Medulla oblongata (tissue), 1 donor: Measurements from ENCODE around the gene TMEM203.
A peak's percentile ranks its signal among the peaks of the same experiment; 100 is the strongest.

Source experiments
- DNase-seq: peaks from one replicate; pipeline ENCODE4 v3.0.0-alpha.2; 2015; ENCODE audit errors: extremely low spot score

Gene TMEM203

DNA sequence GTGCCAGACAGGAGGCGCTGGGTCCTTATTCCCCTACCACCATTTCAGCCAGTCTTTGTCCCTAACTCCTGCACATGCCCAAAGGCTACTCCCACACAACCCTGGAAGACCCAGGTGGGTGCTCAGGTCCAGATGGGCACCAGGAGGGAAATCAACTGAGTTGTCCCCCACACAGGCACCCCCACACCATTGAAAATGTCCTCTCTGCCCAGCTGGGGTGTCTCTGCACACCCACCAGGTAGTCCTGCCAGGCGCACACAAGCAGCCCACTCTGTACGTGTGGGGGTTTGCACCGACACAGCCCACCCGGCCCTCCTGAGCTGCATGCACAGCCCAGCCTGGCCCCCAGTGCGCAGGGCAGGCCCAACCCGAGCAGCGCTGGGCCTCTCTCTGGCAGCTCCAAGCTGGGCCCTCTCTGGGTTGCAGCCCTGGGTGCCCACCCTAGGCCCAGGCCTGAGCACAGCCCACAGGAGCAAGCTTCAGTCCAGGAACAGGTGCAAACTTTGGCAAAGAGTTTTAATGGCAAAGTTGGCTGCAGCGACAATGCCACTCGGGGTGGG is 14.4 kb upstream of the TMEM203 start:
- DNase-seq: no peak

DNA sequence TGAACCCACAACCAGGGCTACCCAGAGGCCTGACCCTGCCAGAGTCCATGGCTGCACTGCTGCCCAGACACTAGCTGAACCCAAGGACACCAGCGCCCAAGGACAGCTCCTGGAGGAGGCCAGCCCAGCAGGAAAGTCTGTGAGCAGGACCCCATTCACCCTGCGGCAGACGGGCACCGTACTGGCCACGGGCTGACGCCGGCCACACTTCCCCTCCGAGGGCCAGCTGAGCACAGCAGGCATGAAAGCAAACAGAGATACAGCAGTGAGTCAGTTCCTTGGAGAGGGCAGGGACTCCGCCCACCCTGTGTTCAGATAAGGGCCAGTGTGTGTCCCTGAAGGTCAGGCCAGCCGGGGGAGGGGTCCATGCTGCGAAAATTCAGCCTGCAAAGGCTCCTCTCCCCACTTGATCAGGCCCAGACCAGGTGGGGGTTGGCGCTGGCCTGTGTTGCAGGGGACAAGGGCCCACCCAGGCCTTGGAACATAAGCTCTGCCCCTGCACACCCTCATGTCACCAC is 13.4 kb upstream of the TMEM203 start:
- DNase-seq: no peak

DNA sequence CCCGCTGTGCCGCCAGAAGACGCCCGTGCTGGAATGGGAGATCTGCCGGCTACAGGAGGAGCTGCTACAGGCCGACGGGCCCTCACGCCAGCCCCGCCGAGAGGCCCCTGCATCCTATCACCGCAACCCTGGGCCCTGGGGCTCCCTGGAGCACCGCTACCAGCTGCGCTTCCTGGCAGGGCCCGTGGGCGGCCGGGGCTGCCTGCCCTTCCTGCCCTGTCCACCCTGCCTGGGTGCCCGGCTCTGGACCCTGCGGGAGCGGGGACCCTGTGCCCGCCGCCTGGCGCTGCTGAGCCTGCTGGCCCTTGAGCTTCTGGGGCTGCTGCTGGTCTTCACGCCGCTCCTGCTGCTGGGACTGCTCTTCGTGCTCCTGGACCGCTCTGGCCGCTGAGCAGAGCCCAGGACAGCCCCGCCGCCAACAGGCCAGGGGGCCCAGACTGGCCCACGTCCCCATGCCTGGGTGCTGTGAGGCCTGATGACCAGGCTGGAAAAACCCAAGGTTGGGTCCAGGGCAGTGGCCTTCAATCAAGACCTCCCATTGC is 12.8 kb upstream of the TMEM203 start:
- no peak for DNase-seq

DNA sequence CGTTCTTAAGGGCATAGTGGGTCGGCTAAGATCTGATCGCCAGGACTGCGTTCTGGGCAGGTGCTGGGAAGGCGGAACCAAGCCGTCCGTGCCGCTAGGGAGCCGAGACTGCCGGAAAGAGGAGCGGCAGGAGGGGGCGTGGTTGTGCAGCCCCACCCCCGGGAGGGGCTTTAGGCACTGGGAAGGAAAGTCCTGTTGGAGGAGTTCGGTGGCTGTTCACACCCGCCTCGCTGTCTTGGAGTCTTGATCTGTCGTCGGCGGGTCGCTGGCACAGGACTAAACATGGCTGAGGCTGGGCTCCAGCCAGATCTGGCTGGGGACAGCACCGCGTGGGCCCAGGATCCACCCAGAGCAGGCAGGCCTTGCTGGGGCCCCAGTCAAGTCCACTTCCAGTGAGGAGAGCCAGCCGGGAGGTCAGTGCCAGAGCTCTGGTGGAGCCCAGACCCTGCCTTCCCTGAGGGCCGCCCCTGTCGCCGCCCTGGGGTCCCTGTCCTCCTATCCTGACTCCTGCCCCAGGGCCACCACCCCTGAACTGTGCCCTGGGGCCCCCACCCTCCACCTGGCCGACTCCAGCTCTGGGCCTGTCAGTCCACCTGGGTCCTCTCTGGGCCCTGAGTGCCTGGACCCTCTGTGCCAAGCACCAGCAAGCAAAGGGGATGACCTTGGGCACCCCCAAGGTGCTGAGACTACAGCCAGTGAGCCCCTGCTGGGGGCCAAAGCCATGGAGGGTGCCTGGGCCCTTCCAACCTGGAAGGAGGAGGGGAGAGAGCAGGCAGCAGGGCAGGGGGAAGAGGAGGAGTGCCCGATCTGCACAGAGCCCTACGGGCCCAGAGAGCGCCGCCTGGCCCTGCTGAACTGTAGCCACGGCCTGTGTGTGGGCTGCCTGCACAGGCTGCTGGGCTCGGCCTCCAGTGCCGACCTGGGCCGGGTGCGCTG is 12.1 kb upstream of the TMEM203 start:
- no peak for DNase-seq

DNA sequence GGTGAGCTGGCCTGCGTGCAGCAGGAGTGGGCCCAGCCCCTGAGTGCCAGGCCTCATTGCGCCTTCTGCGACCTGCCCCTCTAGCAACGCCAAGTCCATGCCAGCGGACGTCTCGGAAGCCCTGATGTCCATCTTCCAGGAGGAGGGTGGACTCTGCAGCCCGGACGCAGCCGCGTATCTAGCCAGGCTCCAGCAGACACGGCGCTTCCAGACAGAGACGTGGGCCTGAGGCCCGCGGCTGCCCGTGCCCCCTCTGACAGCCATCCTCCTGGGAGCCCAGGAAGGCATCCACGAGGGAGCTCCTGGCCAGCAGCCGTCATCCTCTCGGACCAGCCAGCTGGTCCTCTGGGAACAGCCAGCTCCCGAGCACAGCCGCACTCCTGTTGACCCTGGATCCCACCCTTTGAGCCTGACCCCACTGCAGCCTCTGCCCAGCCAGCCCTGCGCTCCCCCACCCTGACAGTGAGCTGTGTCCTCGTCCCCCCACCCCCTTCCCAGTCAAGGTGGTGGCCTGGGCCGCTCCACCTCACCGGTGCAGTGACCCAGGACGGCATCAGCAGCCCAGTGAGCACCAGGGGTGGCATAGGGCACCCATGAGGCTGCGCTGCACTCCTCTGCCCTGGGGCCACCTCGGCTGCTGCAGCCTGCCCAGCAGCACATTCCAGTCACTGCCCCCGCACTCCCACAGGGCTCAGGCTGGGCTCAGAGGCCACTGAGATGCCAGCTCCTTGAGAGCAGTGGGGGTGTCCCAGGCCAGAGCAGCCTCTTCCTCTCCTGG is 10.9 kb upstream of the TMEM203 start:
- DNase-seq: no peak

DNA sequence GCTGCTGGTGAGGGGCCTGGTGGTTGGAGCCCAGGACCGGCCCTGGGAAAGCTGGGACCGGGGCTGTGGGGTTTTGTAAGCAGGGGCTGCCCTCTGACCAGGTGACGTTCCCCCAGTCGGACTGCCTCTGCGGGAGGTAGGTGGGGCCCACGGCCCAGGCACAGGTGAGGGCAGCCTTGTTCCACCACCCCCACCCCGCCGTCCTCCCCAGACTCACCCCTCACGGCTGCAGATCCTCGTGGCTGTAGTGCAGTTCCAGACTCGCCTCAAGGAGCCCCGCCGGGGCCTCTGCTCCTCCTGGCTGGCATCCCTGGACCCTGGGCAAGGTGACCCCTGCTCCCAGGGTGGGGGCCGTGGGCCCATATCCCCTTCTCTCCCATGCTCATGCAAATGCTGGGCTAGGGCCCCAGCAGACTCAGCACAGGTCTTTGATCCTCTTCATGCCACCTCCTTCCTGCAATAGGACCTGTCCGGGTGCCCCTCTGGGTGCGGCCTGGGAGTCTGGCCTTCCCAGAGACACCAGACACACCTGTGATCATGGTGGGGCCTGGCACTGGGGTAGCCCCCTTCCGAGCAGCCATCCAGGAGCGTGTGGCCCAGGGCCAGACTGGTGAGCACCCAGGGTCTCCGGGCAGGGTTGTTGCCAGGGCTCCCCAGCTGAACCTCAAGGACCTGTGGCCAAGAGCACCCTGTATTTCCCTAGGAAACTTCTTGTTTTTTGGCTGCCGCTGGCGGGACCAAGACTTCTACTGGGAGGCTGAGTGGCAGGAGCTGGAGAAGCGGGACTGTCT is 9.9 kb upstream of the TMEM203 start:
- DNase-seq: no peak

DNA sequence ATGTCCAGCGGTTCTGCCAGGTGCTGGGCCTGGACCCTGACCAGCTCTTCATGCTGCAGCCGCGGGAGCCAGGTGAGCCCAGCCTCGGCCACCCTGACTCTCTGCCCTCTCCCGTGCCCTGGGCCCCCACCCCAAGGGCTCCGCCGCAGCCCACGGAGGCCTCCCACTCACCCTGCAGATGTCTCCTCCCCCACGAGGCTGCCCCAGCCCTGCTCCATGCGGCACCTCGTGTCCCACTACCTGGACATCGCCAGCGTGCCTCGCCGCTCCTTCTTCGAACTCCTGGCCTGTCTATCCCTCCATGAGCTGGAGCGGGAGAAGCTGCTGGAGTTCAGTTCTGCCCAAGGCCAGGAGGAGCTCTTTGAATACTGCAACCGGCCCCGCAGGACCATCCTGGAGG is 9.2 kb upstream of the TMEM203 start:
- DNase-seq: no peak

DNA sequence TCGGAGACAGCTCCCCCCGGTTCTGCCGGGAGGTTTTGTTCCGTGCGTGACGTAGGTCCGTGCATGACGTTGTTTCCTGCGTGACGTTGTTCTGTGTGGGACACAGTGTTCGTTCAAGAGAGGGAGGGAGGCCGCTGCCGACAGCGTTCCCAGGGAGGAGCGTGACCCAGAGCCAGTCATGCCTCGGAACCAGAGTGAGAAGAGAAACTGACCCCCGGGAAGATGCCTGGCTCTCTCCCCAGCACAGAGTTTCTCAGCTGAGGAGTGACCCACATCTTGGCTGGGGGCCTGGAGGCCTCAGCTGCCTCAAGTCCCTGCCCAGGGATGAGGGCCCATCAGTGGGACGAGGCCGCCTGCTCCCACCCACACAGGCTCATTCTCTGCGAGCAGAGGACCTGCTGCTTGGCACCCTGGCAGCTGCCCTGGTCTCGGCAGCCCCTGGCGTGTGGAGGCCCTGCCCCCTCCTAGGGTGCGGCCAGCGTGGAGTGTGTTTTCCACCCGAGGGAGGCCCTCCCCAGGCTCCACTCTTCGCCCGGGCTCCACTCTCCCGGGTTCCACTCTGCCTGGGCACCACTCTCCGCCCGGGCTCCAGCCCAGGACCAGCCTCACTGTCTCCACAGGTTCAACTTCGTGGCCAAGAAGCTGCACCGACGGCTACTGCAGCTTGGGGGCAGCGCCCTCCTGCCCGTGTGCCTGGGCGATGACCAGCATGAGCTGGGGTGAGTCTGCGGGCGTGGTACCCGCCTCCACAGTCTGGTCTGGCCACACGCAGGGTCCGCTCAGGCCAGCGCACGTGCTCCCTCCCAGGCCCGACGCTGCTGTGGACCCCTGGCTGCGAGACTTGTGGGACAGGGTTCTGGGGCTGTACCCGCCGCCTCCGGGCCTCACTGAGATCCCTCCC is 8.0 kb upstream of the TMEM203 start:
- peak; percentile 76 for DNase-seq

DNA sequence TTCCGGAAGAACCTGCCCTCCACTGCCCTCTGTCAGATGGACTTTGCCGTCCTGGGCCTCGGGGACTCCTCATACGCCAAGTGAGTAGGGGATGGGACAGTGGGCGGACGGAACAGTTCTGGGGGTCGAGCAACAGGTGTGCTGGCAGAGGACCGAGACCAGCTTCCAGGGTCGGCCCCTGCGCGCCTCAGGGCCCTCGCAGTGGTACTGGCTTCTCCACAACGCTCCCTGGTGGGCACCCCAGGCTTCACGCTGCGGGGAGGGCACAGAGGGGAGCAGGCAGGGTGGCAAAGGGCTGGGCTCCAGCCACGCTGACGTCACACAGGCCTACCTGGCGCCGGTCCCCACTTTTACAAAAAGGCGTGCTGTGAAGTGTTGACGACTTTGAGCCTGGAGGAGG is 7.1 kb upstream of the TMEM203 start:
- DNase-seq: no peak

DNA sequence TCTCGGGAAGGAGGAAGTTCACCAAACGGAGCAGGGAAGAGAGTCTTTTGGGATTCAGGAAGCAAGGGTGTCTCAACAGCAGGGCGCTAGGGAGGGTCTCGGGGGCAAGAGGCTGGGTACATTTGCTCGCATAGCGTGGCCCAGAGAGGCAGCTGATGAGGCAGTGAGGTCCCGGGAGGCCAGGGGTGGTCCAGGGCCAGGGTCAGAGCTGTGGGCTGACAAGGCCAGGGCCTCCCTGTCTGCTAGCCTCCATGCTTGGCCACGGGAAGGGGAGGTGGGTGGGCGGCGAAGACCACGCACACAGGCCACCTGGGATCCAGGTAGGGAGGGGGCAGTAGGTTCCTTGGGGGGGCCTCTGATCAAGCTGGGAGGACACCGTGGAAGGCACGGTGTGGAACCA is 6.1 kb upstream of the TMEM203 start:
- no peak for DNase-seq

DNA sequence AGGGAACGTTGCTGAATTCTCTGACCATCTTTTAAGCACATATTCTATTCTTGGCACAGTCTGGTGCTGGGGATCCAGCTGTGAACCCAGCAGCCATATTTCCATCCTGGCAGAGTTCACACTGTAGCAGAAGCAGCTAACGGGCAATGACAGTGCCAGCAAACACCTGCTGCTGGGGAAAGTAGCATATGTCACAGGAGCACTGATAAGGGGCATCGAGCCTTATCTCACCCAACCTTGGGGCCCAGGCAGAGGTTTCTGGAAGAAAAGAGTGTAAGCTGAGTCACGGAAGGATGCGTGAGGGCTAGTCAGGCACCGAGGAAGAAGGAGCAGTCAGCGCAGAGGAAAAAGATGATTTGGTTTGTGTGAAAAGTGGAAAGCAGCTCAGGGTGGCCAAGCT is 1.2 kb upstream of the TMEM203 start:
- DNase-seq: no peak

DNA sequence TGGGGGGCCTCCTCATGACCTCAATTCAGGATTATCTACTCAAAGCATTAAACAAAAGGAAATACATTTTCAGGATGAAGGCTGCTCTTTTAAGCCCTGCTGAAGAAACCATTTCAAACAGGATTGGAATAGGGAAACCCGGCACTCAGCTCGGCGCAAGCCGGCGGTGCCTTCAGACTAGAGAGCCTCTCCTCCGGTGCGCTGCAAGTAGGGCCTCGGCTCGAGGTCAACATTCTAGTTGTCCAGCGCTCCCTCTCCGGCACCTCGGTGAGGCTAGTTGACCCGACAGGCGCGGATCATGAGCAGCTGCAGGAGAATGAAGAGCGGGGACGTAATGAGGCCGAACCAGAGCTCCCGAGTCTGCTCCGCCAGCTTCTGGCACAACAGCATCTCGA is 720 bp downstream of the TMEM203 start:
- no peak for DNase-seq

DNA sequence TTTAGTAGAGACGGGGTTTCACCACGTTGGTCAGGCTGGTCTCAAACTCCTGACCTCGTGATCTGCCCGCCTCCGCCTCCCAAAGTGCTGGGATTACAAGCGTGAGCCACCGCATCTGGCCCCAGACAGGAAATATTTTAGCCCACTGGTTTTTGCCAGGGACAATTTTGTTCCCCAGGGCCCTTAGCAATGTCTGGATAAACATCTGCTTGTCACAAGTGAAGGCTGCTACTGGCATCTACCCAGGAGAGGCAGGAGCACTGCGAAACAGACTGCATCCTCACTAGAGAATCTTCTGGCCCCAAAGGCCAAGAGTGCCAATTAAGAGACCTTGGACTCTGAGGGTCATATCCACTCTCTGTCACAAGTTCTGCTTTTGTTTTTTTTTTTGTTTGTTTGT is 2.5 kb downstream of the TMEM203 start:
- no peak for DNase-seq

DNA sequence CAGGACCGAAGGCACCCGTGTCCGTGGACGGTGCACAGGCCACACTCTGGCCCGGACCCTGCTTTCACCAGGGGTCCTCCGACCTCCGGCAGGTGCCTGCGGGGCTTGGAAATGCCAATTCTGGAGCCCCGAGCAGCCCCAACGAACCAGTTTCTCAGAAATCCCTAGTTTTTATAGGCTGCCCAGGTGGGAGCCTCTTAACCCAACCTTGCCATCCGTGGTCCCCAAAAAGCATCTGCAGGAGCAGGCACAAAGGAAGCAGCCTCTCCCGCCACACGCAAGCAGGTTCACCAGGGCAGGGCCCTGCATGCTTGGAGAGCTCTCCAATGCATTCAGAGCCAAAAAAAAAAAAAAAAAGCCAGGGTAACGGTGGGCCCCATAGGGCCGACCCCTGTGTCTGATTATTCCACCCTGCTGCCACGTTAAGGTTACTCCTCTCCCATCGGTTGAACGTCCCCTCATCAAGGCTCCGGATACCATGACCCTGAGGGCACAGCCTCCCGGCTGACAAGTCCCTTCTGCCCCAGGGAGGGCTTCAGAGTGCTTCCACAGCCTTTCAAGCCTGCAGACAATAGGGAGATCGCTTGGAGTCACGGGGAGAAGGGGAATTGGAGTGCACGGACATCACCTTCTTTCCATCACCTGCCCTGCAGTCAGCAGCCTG is 4.1 kb downstream of the TMEM203 start:
- no peak for DNase-seq

DNA sequence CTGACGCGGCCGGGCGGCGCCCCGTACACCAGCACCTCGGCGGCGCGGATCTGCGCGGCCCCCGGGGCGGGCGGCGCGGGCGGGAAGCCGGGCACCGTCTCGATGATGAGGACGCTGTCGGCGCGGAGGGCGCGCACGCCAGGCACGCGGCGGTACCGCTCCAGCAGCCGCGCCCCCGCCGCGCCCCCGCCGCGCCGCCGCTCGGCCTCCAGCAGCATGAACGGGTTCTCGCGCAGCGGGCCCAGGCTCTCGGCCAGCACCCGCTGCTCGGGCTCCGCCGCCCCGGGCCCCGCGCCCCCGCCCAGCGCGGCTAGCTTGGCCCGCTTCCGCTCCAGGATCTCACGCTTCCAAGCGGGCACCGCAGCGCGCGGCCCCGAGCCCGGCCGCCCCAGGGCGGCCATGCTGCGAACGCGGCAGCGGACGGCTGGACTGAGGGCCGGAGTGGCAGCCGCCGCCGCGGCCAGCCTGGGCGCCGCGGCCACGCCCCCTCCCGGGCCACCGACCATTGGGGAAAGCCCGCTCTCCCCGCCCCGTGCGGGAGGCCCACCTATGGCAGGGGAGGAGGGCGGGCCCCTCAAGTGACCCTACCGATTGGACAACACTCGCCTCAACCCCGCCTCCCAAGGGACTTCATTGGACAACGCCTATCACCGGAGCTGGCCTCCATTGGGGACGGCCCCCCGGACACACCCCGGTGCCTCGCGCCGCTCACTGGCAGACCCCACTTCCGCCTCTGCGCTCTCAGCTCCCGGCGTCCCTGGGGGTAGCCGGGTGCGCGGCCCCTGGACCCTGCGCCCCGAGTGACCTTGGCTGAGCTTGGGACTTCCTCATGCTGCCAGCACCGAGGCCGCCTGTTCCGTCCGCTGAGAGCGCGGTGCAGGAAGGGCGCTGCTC is 4.9 kb downstream of the TMEM203 start, which contains the start of gene TPRN:
Gene TPRN, minus strand, starts transcription at position 431 of the 894 bp plus-strand sequence. Its CDS starts 30 bp downstream, at position 401.
- DNase-seq: peak; percentile 99

DNA sequence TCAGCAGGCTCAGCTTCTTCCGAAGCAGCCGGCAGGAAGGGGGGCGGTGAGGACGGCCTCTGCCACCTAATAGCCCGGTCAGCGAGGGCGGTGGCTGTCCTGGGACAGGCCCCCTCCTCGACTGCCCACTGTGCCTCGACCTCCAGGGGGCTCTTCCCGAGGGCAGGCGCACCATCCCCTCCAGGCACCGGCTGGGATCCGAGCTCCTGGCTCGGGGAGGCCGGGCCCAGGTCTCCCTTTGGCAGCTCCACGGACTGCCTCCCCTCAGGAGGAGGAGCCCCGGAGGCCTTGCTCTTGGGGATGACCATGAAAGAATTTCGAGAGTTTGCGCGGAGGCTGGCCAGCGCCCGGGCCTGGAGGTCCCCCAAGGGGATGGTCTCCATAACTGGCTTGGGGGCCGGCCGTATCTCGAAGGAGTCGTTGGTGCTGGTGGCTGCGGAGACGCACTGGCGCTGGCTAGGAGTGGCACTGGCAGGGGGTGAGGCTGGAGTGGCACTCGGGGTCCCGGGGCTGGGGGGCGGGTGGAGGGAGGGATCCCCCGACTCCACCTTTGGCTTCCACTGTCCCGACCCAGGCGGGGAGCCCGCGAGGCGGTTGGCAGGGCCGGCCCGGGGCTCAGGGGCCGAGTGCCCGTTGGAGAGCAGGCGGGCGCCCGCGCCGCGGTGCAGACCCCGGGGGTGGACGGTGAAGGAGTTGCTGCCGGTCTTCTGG is 5.9 kb downstream of the TMEM203 start:
- no peak for DNase-seq

DNA sequence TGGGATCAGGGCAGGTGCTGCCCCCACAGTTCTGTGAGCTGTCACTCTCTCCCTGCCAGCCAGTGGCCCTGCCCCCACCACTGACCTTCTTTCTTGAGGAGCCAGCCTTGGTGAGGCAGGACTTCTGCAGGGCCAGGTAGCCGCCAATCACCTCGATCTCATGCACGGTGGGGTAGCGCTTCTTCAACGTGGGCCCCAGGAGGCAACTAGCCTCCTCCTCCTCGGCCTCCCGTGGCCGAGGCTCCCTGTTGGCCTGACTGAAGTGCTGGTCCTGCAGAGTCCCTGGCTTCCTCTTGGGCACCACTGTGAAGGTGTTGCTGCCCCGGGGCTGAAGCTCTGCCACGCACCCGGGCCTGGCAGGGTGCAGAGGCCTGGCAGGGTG is 6.6 kb downstream of the TMEM203 start:
- peak; percentile 39 for DNase-seq
